CD4-positive, alpha-beta T cell treated with Interleukin-17A for 1 hour (primary cell): ENCODE measurements around the gene TLR7.
A peak's percentile ranks its signal among the peaks of the same experiment; 100 is the strongest.

Experiments used
- DNase-seq: peaks from one replicate; pipeline ENCODE4 v3.0.0-alpha.2; 2020

Gene TLR7

GRCh38 chrX:12891915-12892506 lies 25.1 kb downstream of the TLR7 start:
- DNase-seq = no peak

- DNase-seq = no peak
Observed at GRCh38 chrX:12892716-12893115, 25.8 kb downstream of the TLR7 start.

DNA sequence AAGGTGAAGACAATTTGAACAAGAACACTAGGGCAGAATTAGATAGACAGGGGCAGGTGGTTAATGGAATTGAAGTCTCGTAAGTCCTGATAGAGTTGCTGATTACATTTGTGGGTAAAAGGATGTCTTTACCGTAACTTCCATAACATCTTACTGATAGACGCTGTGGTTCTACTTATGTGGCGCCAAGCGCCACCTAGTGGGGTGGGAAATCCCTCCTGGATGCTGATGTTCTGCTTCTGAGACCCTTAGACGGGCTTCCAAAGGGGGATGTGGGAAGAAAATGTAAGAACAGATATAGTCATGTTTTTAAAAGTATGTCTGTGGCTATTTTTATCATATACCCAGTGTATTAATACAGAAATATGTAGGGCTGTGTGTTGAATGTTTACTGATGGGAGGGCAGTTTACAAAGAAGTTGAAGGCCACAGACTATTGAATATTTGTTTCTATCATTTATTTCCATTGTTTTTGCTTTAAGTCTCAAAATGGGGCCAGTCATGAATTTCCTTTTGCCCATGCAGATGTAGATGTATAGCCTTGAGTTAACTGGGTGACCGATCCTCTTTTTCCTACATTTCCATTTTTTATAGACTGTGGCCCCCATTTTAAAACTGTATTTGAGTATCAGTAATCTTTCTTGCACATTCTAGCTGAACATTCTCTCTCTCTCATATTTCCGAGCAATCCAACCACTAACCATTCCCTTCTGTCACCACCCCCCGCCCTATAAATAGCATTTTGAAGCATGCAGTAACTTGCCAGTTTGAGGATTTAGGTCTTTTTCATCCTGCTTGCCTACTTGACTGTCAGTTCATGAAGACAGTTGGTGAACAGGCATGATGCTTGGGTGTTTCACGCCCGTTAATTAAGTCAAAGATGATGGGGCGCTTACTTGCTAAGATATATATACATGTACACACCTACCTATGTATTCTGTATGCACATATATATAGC lies 27.5 kb downstream of the TLR7 start:
- peak; percentile 34 for DNase-seq

- DNase-seq = no peak
Observed at GRCh38 chrX:12895866-12896265, 29.0 kb downstream of the TLR7 start.

- DNase-seq = no peak
Observed at GRCh38 chrX:12896935-12897334, 30.1 kb downstream of the TLR7 start.

DNA sequence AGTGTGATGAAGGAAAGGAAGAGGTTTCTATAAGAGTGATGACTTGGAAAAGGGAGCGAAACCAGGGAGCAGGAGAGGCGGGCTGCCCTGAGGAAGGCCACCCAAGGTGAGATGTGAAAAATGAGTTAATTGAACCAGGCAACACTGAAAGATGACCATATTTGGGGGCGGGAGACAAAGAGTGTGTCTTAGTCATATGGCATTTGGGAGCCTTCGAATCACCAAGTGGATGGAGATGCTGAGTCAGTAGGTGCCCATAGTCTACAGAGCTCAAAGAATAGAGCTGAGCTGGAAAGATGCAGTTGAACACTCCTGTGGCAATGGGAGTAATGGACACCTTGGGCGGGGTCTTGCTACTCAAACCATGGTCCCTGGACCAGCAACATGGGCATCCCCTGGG lies 31.2 kb downstream of the TLR7 start:
- DNase-seq = no peak

GRCh38 chrX:12899506-12899905 lies 32.6 kb downstream of the TLR7 start:
- no peak for DNase-seq

- DNase-seq = peak; percentile 63
Observed at GRCh38 chrX:12901486-12901885, 34.6 kb downstream of the TLR7 start.

- DNase-seq = no peak
Observed at GRCh38 chrX:12903646-12904045, 36.8 kb downstream of the TLR7 start.

DNA sequence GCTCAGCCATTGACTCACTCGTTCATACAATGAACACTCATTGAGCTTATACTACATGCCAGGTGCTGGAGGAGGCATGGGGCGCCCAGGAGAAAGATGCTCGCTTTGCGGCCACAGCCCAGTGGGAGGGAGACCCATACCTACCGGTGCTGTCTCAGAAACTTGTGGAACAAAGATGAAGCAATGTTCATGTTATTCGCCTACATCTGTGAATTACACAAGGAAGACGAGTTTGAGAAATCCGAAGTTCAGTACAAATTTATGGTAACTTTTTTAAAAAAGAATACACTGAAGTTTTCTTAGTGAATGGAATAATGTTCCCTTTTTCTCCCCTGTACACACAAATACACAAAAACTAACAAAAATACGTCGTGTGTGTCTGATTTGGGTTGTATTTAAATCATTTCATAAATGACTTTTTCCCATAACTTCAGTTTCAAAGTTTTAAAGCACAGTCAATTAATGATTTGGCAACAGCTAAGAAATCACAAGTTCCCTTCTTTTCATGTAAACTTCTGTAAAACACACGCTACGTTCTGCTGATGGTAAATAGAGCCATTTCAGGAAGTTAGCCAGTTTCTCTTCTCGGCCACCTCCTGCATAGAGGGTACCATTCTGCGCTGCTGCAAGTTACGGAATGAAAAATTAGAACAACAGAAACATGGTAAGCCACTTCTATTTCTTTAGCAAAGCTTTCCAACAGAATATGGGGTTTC lies 39.3 kb downstream of the TLR7 start, which contains the start of gene TLR8:
Gene TLR8, plus strand, starts transcription at position 575 of the 716 bp plus-strand sequence. Its CDS starts 87 bp downstream, at position 662.
- no peak for DNase-seq

- DNase-seq = no peak
Observed at GRCh38 chrX:12910423-12911121, 43.7 kb downstream of the TLR7 start.

- no peak for DNase-seq
Observed at GRCh38 chrX:12911122-12911470, 44.2 kb downstream of the TLR7 start.

GRCh38 chrX:12912791-12913482 lies 46.1 kb downstream of the TLR7 start:
- no peak for DNase-seq

- DNase-seq = no peak
Observed at GRCh38 chrX:12917753-12918152, 50.9 kb downstream of the TLR7 start.

- no peak for DNase-seq
Observed at GRCh38 chrX:12919051-12919450, 52.2 kb downstream of the TLR7 start.

GRCh38 chrX:12919620-12920019 lies 52.7 kb downstream of the TLR7 start:
- no peak for DNase-seq

DNA sequence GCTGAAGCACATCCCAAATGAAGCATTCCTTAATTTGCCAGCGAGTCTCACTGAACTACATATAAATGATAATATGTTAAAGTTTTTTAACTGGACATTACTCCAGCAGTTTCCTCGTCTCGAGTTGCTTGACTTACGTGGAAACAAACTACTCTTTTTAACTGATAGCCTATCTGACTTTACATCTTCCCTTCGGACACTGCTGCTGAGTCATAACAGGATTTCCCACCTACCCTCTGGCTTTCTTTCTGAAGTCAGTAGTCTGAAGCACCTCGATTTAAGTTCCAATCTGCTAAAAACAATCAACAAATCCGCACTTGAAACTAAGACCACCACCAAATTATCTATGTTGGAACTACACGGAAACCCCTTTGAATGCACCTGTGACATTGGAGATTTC lies 54.1 kb downstream of the TLR7 start:
- no peak for DNase-seq

GRCh38 chrX:12921886-12922598 lies 55.2 kb downstream of the TLR7 start:
- no peak for DNase-seq

- DNase-seq = no peak
Observed at GRCh38 chrX:12922599-12922919, 55.7 kb downstream of the TLR7 start.

DNA sequence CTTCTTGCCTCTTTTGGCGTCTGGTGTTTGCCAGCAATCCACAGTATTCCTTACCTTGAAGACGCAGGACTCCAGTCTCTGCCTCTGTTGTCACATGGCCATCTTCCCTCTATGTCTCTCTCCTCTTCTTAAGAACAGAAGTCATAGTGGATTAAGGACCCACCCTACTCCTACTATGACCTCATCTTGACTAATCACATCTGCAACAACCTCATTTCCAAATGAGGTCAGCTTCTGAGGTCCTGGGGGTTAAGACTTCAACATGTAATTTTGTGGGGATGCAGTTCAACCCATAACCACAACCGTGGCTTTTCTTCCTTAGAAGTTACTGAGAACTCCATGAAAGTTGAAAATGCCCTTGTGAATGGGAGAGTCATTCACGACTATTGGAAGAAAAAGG lies 62.8 kb downstream of the TLR7 start:
- DNase-seq = no peak

DNA sequence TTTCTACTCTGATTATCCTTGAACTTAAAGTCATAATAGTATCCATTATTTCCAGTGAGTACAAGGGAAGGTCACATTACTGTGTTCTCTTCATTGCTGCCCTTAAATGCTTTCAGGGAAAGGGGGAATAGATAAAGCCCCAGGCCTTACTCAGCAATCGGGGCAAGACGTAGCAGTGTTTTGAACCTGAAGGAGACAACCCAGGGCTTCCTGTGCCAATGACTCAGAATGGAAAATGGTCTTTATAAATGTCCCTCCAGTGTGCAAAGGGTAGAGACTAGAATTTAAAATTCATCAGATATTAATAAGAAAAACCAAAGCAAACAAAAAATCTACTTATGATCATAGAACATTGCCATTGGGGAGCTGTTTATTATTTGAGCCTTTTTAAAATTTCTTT lies 63.3 kb downstream of the TLR7 start:
- DNase-seq = no peak

DNA sequence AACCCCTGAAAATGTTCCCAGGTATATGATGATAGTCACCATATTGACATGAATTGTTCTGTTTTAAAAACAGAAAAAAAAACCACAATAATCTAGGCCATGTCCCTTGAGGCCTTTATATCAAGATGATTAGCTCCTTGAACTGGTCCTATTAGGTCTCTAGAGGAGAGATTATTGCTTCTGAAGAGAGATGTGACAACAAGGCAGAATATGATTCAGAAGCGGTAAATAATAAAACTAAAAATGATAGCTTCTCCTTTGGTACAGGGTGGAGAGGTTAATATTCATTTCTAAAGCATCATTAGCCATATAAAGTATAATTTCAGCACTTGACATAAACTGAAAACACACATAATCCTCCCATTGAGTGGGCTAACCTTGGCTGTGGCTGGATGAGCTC lies 65.4 kb downstream of the TLR7 start:
- no peak for DNase-seq
